GM10847 (cell line): ENCODE data around the gene PROX1.

Experiments used
- POLR2A ChIP-seq: IDR thresholded peaks from 2 replicates; pipeline ENCODE4 v1.6.1; 2011; ENCODE audit not compliant: insufficient read length; ENCODE audit errors: extremely low read depth

Gene PROX1

GRCh38 chr1:213986020-213986924, 1.5 kb upstream of the PROX1 start:
- TF ChIP-seq POLR2A: no peak

DNA sequence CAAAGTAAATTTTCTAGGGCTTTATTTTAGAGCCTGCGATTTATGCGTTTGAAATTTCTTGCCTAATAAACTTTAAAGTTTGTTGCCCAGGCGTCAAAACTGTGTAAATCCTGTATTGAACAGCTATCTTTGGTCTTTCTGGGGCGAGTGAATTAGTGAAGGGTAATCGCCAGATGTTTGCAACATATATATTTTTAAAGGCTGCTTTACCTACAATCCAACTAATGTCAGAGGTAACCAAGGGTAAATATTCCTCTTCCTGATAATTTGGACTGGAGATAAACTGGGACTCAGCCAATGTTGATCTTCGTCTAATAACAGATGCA, 885 bp upstream of the PROX1 start:
- no peak for TF ChIP-seq POLR2A

GRCh38 chr1:213987422-213987926, 299 bp upstream of the PROX1 start:
- TF ChIP-seq POLR2A: no peak

DNA sequence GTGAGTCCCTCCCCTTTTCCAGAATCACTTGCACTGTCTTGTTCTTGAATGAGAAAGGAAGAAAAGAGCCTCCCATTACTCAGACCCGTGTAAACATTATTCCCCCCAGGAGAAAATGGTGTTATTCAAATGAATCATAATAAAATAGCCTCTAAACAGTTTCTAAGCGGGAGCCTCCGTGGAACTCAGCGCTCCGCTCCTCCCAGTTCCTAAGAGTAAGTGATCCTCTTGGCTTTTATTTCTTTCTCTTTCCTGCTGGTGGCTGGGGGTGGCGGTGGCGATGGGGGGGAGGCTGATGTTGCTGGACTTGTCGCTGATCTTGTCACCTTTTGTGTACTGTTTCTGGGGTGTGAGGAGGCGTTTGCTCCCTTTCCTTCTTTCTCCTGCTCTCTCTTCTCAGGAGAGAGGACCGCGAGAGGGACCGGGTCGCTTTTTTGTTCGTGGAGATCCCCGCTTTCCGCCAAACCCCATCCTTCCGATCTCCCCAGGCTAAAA, 781 bp downstream of the PROX1 start:
- no peak for TF ChIP-seq POLR2A

DNA sequence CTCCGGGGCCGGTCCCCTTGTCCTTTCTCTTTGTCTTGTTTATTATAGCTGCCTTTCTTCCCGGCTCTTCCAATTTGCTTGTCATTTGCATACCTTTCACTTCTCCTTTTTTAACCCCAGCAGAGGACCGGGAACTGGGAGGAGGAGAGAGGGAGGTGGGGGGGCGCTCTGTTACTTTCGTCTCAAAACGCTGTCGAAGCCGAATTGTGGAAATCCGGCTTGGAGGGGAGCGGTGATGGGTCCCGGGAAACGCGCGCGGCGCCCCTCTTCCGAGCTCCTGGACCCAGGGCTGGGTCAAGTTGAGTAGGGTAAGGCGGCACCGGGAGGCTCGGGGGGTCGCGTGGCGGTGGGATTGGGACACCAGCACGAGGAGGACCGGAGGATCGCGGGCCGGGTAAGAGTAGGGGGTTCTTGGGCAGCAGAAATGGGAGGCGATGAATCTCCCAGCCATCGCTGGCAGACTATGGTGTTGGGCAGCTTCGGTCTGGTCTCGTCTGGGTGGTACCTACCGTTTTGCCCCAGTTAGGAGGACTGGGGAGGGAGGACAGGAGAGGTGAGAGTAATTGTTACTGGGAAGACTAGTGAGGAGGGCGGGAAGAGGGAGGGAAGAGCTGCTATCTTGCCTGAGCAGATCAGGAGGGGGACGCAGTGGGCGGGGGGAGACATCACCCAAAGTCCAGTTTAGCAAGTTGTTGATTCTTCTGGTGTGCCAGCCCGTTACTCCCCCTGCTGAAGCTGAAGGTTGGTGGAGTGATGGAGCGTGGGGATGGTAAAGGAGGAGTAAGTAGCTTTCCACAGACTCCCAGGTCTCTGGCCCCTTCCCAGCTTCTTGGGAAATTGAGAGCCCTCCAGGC, 1.5 kb downstream of the PROX1 start:
- no peak for TF ChIP-seq POLR2A

- TF ChIP-seq POLR2A: no peak
These were observed 6.2 kb downstream of the PROX1 start for GRCh38 chr1:213993929-213994328.

DNA sequence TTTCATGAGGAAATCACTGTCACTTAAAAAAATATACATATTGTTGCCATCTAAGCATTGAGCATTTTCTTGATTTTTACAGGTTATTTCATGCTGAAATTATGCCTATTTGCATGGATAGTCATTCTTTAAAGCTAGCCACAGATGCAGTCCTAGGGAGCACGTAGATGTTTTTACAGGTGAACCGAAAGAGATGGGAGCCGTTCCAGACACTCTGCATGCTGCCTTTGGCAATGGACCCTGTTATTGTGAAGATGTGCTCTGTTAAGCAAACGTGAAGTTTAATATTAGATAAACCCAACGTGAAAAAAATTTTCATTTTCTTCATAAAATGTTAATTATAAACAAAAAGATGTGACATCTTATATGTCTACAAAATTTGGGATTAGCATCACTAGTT, 7.1 kb downstream of the PROX1 start:
- TF ChIP-seq POLR2A: no peak

DNA sequence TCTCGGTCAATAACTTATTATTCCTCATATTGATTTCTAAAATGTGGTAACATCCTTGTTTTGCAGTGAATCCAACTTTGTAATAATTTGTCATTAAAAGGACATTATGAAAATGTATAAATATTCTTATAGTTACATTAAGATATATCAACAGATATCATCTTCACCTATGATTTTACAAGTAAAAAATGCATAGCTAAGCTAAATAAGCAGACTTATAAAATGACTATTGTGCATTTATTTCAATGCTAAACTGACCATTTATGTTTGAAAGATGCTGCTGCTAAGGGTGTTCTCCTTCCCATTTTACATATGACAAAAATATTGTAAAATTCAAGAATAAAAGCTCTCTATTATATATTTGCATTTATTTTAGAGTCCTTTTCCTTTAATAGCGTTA, 7.8 kb downstream of the PROX1 start:
- no peak for TF ChIP-seq POLR2A

DNA sequence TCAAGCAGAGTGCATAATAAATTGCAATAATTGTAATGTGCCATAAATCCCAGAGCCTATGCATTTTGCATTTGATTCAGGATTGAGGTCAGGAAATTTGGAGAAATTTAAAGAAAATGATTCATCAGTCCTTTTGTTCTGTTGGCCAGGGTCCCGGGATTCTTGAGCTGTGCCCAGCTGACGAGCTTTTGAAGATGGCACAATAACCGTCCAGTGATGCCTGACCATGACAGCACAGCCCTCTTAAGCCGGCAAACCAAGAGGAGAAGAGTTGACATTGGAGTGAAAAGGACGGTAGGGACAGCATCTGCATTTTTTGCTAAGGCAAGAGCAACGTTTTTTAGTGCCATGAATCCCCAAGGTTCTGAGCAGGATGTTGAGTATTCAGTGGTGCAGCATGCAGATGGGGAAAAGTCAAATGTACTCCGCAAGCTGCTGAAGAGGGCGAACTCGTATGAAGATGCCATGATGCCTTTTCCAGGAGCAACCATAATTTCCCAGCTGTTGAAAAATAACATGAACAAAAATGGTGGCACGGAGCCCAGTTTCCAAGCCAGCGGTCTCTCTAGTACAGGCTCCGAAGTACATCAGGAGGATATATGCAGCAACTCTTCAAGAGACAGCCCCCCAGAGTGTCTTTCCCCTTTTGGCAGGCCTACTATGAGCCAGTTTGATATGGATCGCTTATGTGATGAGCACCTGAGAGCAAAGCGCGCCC, 8.7 kb downstream of the PROX1 start:
- no peak for TF ChIP-seq POLR2A

- no peak for TF ChIP-seq POLR2A
These were observed 9.4 kb downstream of the PROX1 start for GRCh38 chr1:213997038-213997771.

GRCh38 chr1:213997772-213998107, 10.0 kb downstream of the PROX1 start:
- TF ChIP-seq POLR2A: no peak

DNA sequence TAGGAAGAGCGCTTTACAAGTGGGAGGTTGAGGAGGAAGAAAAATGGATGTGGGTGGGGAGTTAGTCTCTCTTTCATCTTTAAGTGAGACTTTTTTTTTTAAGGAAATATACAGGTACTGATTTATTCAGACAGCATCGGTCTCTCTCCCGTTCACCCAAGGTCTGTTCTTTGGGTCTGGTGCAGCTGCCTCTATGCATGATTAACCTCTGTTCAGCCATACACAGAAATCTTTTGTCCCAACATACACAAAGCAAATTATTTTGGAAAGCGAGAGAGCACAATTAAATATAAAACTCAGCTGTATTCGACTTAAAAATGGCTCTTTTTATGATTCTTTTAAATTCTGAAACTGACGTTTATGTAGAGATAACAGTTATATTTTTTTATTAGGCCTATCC, 11.0 kb downstream of the PROX1 start:
- TF ChIP-seq POLR2A: no peak

DNA sequence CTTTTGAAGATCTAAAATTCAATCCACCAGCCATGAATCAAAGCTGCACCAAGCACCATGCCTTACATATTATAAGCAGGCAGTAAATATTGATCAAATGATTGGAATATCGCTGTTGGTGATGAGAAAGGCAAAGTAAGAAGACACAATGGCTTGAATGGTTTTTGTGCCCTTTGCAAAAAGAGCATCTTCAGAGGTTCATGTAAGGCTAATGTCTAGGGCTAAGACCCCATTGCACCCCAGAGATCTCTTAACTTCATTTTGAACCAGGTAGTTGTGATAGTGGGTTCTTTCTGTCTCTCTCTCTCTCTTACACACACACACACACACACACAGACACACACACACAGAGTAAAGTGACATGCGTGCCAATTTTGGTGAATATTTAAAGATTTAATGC, 12.0 kb downstream of the PROX1 start:
- TF ChIP-seq POLR2A: no peak

DNA sequence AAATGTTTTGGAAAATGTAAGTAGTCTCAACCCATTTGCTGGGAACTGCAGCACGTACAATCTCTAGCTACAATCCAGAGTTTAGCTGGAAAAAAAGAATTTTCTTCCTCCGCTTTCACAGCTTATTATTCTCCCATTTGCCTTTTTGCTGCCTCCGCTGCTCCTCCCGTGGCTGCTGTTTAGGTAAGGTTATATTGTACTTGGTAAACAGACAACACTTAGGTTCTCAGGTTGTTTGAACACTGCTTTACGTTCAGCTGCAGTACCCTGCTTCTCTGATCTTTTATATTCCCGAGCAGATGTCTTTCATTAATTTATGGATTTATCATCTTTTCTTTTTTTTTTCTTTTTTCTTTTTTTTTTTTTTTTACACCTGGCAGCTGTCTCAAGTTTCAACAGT, 14.3 kb downstream of the PROX1 start:
- no peak for TF ChIP-seq POLR2A

DNA sequence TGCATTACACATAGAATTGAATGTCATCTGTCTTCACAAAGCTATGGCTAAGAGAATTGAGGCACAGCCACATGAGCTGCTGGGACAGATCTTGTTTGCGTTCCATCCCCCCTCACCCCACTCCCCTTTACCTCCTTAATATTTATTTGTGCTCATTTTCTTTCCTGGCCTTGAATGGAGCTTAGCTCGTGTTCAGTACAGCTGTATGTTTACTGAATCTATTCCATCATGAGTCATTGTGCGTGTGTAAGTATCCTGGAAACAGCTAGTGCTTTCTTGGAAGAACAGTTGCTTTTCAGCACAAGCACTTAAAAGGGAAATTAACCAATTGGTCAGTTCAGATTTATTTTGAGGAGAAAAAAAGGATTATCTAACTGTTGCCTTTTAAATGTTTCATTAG, 14.7 kb downstream of the PROX1 start:
- TF ChIP-seq POLR2A: no peak
